K562 (cell line): ENCODE results near the gene EPX. TPM values are rescaled to one million over a fixed set of nuclear protein-coding genes. Genes with fewer than 3 reads are reported as not detected.

ENCODE experiments used
- CBX2 ChIP-seq: fragments of 200-600 bp; sonication (generic); IDR thresholded peaks from one replicate; pipeline ENCODE4 v1.6.1; 2012; ENCODE audit warnings: mild to moderate bottlenecking, low read length, inconsistent platforms; ENCODE audit not compliant: insufficient read depth, poor library complexity, severe bottlenecking
- FOXK2 ChIP-seq, 2 experiments: fragments of 450-650 bp; IDR thresholded peaks in 1 of 2; conservative IDR thresholded peaks in 1 of 2; 2 replicates each; pipeline ENCODE4 v1.6.1; 2016; ENCODE audit warnings: low read depth in 2 of 2, mild to moderate bottlenecking in 1 of 2
- MAZ ChIP-seq, 2 experiments: fragments of 450-650 bp in 1 of 2; sonication (generic) in 1 of 2; formaldehyde crosslinking; IDR thresholded peaks in 1 of 2; conservative IDR thresholded peaks in 1 of 2; 2 replicates each; pipeline versions ENCODE4 v1.4.0 to v1.5.0; 2020; ENCODE audit warnings: mild to moderate bottlenecking in 1 of 2, missing genetic modification reagents in 1 of 2
- NEUROD1 ChIP-seq: fragments of 150-350 bp; IDR thresholded peaks from 2 replicates; pipeline ENCODE4 v1.6.1; 2014; ENCODE audit warnings: borderline replicate concordance, low read length, low read depth; ENCODE audit not compliant: partially characterized antibody
- RBM14 ChIP-seq: fragments of 200-400 bp; formaldehyde crosslinking; IDR thresholded peaks from 2 replicates; pipeline ENCODE4 v1.6.1; 2018; ENCODE audit warnings: low read depth, mild to moderate bottlenecking, low read length, moderate library complexity, borderline replicate concordance; ENCODE audit not compliant: insufficient read depth
- polyA plus RNA-seq, 8 experiments: library from polyadenylated mRNA; depleted of rRNA in 4 of 8; stranded (reverse) in 5 of 8; unstranded in 3 of 8; fragments of >200 nt; fragmentation: Nextera tagmentation in 2 of 8; fragmentation: Illumina TruSeq in 1 of 8; extraction: Ambion mirVana in 2 of 8; extraction: Trizol in 1 of 8; gene quantifications; 2 replicates each; pipeline versions ENCODE4 v1.2.1 to v1.2.3, GENCODE V29; 2011 to 2014; ENCODE audit warnings: inconsistent platforms in 1 of 8, missing spikeins in 1 of 8
- total RNA-seq, 7 experiments: library from RNA; depleted of rRNA in 6 of 7; stranded (reverse); fragments of >200 nt in 6 of 7; fragmentation: Illumina TruSeq in 2 of 7; extraction: Trizol in 2 of 7; gene quantifications; 2 replicates each; pipeline versions ENCODE4 v1.2.1 to v1.2.3, GENCODE V29; 2011 to 2021; ENCODE audit warnings: low replicate concordance in 1 of 7
- TF ChIP-seq, protein P1 (sequence below): fragments of 450-650 bp; formaldehyde crosslinking; IDR thresholded peaks from 2 replicates; pipeline ENCODE4 v1.4.0; 2020; ENCODE audit warnings: mild to moderate bottlenecking, moderate library complexity
- TF ChIP-seq, protein P2 (sequence below): fragments of 450-650 bp; IDR thresholded peaks from 2 replicates; pipeline ENCODE4 v1.6.1; 2016; ENCODE audit warnings: antibody characterized with exemption
- TF ChIP-seq, protein P3 (sequence below): IDR thresholded peaks from 2 replicates; pipeline ENCODE4 v1.6.1; 2011; ENCODE audit not compliant: insufficient read length; ENCODE audit errors: extremely low read depth
- TF ChIP-seq, protein P4 (sequence below), 2 experiments: fragments of 450-650 bp in 1 of 2; sonication (generic) in 1 of 2; formaldehyde crosslinking in 1 of 2; IDR thresholded peaks; 2 replicates each; pipeline versions ENCODE4 v1.7.1 to v1.9.0; 2016 to 2022; ENCODE audit warnings: inconsistent platforms in 1 of 2, mild to moderate bottlenecking in 1 of 2, missing genetic modification reagents in 1 of 2
- TF ChIP-seq, protein P5 (sequence below), 2 experiments: fragments of 450-650 bp; IDR thresholded peaks; 2 replicates each; pipeline ENCODE4 v1.6.1; 2016

EPX gene
- total and polyA plus RNA-seq, 9 of the 15 experiments (the other 6 are each of a cell fraction or from before 2014, with no cell fraction given) = 0.07 to 0.33 (median 0.19) TPM; not detected in 3

DNA sequence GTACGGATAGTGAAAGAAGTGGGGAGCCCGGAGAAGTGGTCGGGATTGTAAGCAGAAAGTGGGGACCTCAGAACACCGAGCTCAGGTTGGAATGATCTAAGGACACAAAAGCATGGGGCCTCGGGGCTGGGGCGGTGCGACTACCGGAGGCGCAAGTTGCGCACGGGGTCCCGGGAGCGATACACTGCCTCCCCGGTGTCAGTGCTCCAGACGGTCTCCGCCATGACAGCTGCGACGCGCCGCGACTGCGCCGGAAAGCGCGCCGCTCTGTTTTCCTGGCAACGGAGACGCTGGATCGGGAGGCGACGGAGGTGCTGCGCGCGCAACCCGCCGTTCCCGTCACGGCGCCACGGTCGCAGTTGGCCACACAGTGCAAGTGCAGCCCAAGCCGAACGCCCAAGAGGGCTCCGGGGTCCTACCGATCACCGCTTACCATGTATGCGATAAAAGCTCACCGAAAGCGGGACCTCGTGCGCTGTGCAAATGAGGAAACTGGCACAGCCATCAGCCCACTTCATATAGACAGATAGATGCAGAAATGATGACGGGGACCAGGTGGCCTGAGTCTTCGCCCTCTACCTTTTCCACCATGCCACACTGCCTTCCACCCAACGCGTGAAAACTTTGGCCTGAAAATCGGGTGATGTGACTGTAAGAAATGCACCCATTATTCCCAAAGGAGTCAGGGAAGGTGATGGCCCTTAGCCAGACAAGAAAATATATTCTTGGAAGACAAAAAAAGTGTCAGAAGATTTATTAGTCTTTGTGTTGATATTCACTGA is 26.7 kb downstream of the EPX start, which contains the start of gene MKS1 (continued):
- TF ChIP-seq, protein P1, sequence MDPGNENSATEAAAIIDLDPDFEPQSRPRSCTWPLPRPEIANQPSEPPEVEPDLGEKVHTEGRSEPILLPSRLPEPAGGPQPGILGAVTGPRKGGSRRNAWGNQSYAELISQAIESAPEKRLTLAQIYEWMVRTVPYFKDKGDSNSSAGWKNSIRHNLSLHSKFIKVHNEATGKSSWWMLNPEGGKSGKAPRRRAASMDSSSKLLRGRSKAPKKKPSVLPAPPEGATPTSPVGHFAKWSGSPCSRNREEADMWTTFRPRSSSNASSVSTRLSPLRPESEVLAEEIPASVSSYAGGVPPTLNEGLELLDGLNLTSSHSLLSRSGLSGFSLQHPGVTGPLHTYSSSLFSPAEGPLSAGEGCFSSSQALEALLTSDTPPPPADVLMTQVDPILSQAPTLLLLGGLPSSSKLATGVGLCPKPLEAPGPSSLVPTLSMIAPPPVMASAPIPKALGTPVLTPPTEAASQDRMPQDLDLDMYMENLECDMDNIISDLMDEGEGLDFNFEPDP (CRISPR knock-in tag) = no peak
- peak in 1 of 2 experiments; percentile 39; a peak in 1 of 4 replicates for TF ChIP-seq FOXK2 (conservative IDR thresholded peaks at IDR 0.05 in 1 of 2, IDR thresholded peaks at IDR 0.05 in 1 of 2; ENCODE audit: low read depth in 2 of 2)
- TF ChIP-seq, protein P2, sequence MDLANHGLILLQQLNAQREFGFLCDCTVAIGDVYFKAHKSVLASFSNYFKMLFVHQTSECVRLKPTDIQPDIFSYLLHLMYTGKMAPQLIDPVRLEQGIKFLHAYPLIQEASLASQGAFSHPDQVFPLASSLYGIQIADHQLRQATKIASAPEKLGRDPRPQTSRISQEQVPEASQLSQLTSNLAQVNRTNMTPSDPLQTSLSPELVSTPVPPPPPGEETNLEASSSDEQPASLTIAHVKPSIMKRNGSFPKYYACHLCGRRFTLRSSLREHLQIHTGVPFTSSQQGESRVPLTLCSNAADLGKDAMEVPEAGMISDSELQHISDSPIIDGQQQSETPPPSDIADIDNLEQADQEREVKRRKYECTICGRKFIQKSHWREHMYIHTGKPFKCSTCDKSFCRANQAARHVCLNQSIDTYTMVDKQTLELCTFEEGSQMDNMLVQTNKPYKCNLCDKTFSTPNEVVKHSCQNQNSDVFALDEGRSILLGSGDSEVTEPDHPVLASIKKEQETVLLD = peak; percentile 74; the same call in 1 of the 2 replicates
- TF ChIP-seq, protein P3, sequence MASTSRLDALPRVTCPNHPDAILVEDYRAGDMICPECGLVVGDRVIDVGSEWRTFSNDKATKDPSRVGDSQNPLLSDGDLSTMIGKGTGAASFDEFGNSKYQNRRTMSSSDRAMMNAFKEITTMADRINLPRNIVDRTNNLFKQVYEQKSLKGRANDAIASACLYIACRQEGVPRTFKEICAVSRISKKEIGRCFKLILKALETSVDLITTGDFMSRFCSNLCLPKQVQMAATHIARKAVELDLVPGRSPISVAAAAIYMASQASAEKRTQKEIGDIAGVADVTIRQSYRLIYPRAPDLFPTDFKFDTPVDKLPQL = no peak
- TF ChIP-seq RBM14 = no peak
- TF ChIP-seq MAZ (CRISPR knock-in tag; conservative IDR thresholded peaks at IDR 0.05 in 1 of 2, IDR thresholded peaks at IDR 0.05 in 1 of 2) = no peak; a peak in 2 of 4 replicates
- TF ChIP-seq CBX2 = no peak
- TF ChIP-seq NEUROD1 = no peak
- TF ChIP-seq, protein P4, sequence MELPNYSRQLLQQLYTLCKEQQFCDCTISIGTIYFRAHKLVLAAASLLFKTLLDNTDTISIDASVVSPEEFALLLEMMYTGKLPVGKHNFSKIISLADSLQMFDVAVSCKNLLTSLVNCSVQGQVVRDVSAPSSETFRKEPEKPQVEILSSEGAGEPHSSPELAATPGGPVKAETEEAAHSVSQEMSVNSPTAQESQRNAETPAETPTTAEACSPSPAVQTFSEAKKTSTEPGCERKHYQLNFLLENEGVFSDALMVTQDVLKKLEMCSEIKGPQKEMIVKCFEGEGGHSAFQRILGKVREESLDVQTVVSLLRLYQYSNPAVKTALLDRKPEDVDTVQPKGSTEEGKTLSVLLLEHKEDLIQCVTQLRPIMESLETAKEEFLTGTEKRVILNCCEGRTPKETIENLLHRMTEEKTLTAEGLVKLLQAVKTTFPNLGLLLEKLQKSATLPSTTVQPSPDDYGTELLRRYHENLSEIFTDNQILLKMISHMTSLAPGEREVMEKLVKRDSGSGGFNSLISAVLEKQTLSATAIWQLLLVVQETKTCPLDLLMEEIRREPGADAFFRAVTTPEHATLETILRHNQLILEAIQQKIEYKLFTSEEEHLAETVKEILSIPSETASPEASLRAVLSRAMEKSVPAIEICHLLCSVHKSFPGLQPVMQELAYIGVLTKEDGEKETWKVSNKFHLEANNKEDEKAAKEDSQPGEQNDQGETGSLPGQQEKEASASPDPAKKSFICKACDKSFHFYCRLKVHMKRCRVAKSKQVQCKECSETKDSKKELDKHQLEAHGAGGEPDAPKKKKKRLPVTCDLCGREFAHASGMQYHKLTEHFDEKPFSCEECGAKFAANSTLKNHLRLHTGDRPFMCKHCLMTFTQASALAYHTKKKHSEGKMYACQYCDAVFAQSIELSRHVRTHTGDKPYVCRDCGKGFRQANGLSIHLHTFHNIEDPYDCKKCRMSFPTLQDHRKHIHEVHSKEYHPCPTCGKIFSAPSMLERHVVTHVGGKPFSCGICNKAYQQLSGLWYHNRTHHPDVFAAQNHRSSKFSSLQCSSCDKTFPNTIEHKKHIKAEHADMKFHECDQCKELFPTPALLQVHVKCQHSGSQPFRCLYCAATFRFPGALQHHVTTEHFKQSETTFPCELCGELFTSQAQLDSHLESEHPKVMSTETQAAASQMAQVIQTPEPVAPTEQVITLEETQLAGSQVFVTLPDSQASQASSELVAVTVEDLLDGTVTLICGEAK (IDR thresholded peaks at IDR 0.05) = no peak
- TF ChIP-seq, protein P4 (CRISPR knock-in tag; IDR thresholded peaks at IDR 0.05) = no peak
- TF ChIP-seq, protein P5, sequence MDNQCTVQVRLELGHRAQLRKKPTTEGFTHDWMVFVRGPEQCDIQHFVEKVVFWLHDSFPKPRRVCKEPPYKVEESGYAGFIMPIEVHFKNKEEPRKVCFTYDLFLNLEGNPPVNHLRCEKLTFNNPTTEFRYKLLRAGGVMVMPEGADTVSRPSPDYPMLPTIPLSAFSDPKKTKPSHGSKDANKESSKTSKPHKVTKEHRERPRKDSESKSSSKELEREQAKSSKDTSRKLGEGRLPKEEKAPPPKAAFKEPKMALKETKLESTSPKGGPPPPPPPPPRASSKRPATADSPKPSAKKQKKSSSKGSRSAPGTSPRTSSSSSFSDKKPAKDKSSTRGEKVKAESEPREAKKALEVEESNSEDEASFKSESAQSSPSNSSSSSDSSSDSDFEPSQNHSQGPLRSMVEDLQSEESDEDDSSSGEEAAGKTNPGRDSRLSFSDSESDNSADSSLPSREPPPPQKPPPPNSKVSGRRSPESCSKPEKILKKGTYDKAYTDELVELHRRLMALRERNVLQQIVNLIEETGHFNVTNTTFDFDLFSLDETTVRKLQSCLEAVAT (IDR thresholded peaks at IDR 0.05) = no peak
